GM21447 (cell line): Measurements from ENCODE around the gene GNAI3.

Experiments used
- ATAC-seq: cut with Tn5 transposase; IDR thresholded peaks from one replicate; pipeline ENCODE4 v1.9.1; 2021; ENCODE audit not compliant: unreplicated experiment

GNAI3 gene

GRCh38 chr1:109622137-109622892 lies 73.9 kb downstream of the GNAI3 start:
- ATAC-seq = no peak

GRCh38 chr1:109622895-109623294 lies 74.5 kb downstream of the GNAI3 start:
- no peak for ATAC-seq

- no peak for ATAC-seq
Measured at GRCh38 chr1:109623601-109624161, 75.3 kb downstream of the GNAI3 start.

GRCh38 chr1:109624201-109625010 lies 76.0 kb downstream of the GNAI3 start:
- peak; percentile 34 for ATAC-seq

- ATAC-seq = no peak
Measured at GRCh38 chr1:109625176-109625575, 76.8 kb downstream of the GNAI3 start.

GRCh38 chr1:109625601-109626560 lies 77.5 kb downstream of the GNAI3 start:
- no peak for ATAC-seq

GRCh38 chr1:109626682-109627408 lies 78.4 kb downstream of the GNAI3 start:
- ATAC-seq = no peak

GRCh38 chr1:109627692-109628399 lies 79.4 kb downstream of the GNAI3 start:
- no peak for ATAC-seq

GRCh38 chr1:109628540-109629321 lies 80.3 kb downstream of the GNAI3 start:
- ATAC-seq = no peak

- ATAC-seq = no peak
Measured at GRCh38 chr1:109629372-109630030, 81.1 kb downstream of the GNAI3 start.

- ATAC-seq = no peak
Measured at GRCh38 chr1:109630081-109630897, 81.9 kb downstream of the GNAI3 start.

GRCh38 chr1:109630898-109631512 lies 82.6 kb downstream of the GNAI3 start:
- no peak for ATAC-seq

- no peak for ATAC-seq
Measured at GRCh38 chr1:109631513-109632505, 83.4 kb downstream of the GNAI3 start.

GRCh38 chr1:109632671-109633346 lies 84.4 kb downstream of the GNAI3 start:
- ATAC-seq = no peak

GRCh38 chr1:109634292-109634691 lies 85.9 kb downstream of the GNAI3 start:
- no peak for ATAC-seq
